BLaER1 treated with 17β-estradiol and CSF1 and Interleukin-3, amounts not matched to agents 10 nM and 100 nM (cell line): ENCODE measurements around the gene EEA1.

Experiments used
- H3K27ac ChIP-seq, 11 experiments: shearing (Covaris generic); formaldehyde crosslinking; 2 replicates each; pipeline ENCODE4 v1.8.1; 2022
- H3K27me3 ChIP-seq, 11 experiments: shearing (Covaris generic); formaldehyde crosslinking; 2 replicates each; pipeline ENCODE4 v1.8.1; 2022
- H3K36me3 ChIP-seq, 11 experiments: shearing (Covaris generic); formaldehyde crosslinking; 2 replicates each; pipeline ENCODE4 v1.8.1; 2022
- H3K4me1 ChIP-seq, 10 experiments: shearing (Covaris generic); formaldehyde crosslinking; 2 replicates each; pipeline ENCODE4 v1.8.1; 2022
- H3K4me2 ChIP-seq, 11 experiments: shearing (Covaris generic); formaldehyde crosslinking; 2 replicates each; pipeline ENCODE4 v1.8.1; 2022
- H3K4me3 ChIP-seq, 10 experiments: shearing (Covaris generic); formaldehyde crosslinking; 2 replicates each; pipeline ENCODE4 v1.8.1; 2022
- H3K9ac ChIP-seq, 11 experiments: shearing (Covaris generic); formaldehyde crosslinking; 2 replicates each; pipeline ENCODE4 v1.8.1; 2022
- H3K9me3 ChIP-seq, 11 experiments: shearing (Covaris generic); formaldehyde crosslinking; replicated peaks in 1 of 11; 2 replicates each; pipeline ENCODE4 v1.8.1; 2022
- H4K20me1 ChIP-seq, 11 experiments: shearing (Covaris generic); formaldehyde crosslinking; 2 replicates each; pipeline ENCODE4 v1.8.1; 2022
- Cebpa-rat ChIP-seq, 11 experiments: shearing (Covaris generic); IDR thresholded peaks; 2 replicates each; pipeline ENCODE4 v1.8.1; 2022

The EEA1 gene

GRCh38 chr12:92912052-92912451 is 17.0 kb downstream of the EEA1 start:
- H3K4me2 ChIP-seq, result peak overlapping the region in 3 of 11 experiments; percentile 4 to 47 (median 21); a peak in 5 of 22 replicates
- H3K9me3 ChIP-seq, result peaks cover 13 to 66% (median 55%) of the 10 kb centered on the region in 11 experiments
- no peak overlapping the region for H3K9ac ChIP-seq
- H3K27ac ChIP-seq, result no peak overlapping the region
- peaks cover 0 to 35% (median 0%) of the 10 kb centered on the region in 11 experiments; a peak in 7 of 22 replicates for H4K20me1 ChIP-seq
- H3K27me3 ChIP-seq, result no peaks in the 10 kb centered on the region
- H3K4me3 ChIP-seq, result no peak overlapping the region
- H3K4me1 ChIP-seq, result peaks cover 0 to 26% (median 2%) of the 10 kb centered on the region in 10 experiments; a peak in 7 of 20 replicates
- no peak for TF ChIP-seq Cebpa-rat (IDR thresholded peaks at IDR 0.05)
- peaks cover 17 to 54% (median 40%) of the 10 kb centered on the region in 11 experiments; a peak in 20 of 22 replicates for H3K36me3 ChIP-seq

GRCh38 chr12:92911339-92911738 is 17.8 kb downstream of the EEA1 start:
- Histone ChIP-seq H3K27me3 (no peaks in the 10 kb centered on the region), H3K4me2 (peak overlapping the region in 1 of 11 experiments; percentile 21; a peak in 1 of 22 replicates), H3K4me1 (peaks cover 0 to 26% (median 2%) of the 10 kb centered on the region in 10 experiments; a peak in 7 of 20 replicates), H4K20me1 (peaks cover 0 to 40% (median 0%) of the 10 kb centered on the region in 11 experiments; a peak in 8 of 22 replicates), H3K9me3 (peaks cover 13 to 70% (median 56%) of the 10 kb centered on the region in 11 experiments), H3K9ac (no peak overlapping the region), H3K36me3 (peaks cover 17 to 56% (median 40%) of the 10 kb centered on the region in 11 experiments; a peak in 20 of 22 replicates), H3K27ac (no peak overlapping the region), H3K4me3 (no peak overlapping the region)
- TF ChIP-seq Cebpa-rat (IDR thresholded peaks at IDR 0.05), result no peak

- Histone ChIP-seq H3K27me3 (no peaks in the 10 kb centered on the region), H3K4me2 (no peak overlapping the region)
Measured at GRCh38 chr12:92908108-92908507, 21.0 kb downstream of the EEA1 start.

GRCh38 chr12:92905811-92906554 is 23.1 kb downstream of the EEA1 start:
- no peak overlapping the region for H3K9ac ChIP-seq
- peaks cover 10 to 50% (median 37%) of the 10 kb centered on the region in 11 experiments; a peak in 21 of 22 replicates for H3K36me3 ChIP-seq
- peaks cover 0 to 41% (median 4%) of the 10 kb centered on the region in 11 experiments; a peak in 10 of 22 replicates for H4K20me1 ChIP-seq
- H3K27ac ChIP-seq, result no peak overlapping the region
- H3K27me3 ChIP-seq, result no peaks in the 10 kb centered on the region
- TF ChIP-seq Cebpa-rat (IDR thresholded peaks at IDR 0.05), result no peak
- no peak overlapping the region for H3K4me2 ChIP-seq
- H3K9me3 ChIP-seq, result peaks cover 13 to 74% (median 63%) of the 10 kb centered on the region in 11 experiments
- no peak overlapping the region for H3K4me3 ChIP-seq
- H3K4me1 ChIP-seq, result peaks cover 0 to 16% (median 0%) of the 10 kb centered on the region in 10 experiments; a peak in 5 of 20 replicates

More at GRCh38 chr12:92908108-92908507, 21.0 kb downstream of the EEA1 start:
- peaks cover 0 to 48% (median 6%) of the 10 kb centered on the region in 11 experiments; a peak in 10 of 22 replicates for H4K20me1 ChIP-seq
- peaks cover 13 to 74% (median 54%) of the 10 kb centered on the region in 11 experiments for H3K9me3 ChIP-seq
- H3K36me3 ChIP-seq, result peaks cover 12 to 50% (median 34%) of the 10 kb centered on the region in 11 experiments; a peak in 21 of 22 replicates
- H3K27ac ChIP-seq, result no peak overlapping the region
- no peak overlapping the region for H3K4me3 ChIP-seq
- no peak overlapping the region for H3K9ac ChIP-seq
- no peak for TF ChIP-seq Cebpa-rat (IDR thresholded peaks at IDR 0.05)
- peaks cover 0 to 23% (median 2%) of the 10 kb centered on the region in 10 experiments; a peak in 7 of 20 replicates for H3K4me1 ChIP-seq

- Histone ChIP-seq H3K27ac (no peak overlapping the region), H3K4me2 (no peak overlapping the region), H3K9me3 (peaks cover 13 to 67% (median 56%) of the 10 kb centered on the region in 11 experiments), H4K20me1 (peaks cover 0 to 42% (median 3%) of the 10 kb centered on the region in 11 experiments; a peak in 10 of 22 replicates), H3K4me3 (no peak overlapping the region), H3K36me3 (peaks cover 10 to 47% (median 36%) of the 10 kb centered on the region in 11 experiments; a peak in 21 of 22 replicates), H3K27me3 (no peaks in the 10 kb centered on the region), H3K9ac (no peak overlapping the region), H3K4me1 (peaks cover 0 to 22% (median 0%) of the 10 kb centered on the region in 10 experiments; a peak in 6 of 20 replicates)
- TF ChIP-seq Cebpa-rat (IDR thresholded peaks at IDR 0.05), result no peak
Measured at GRCh38 chr12:92905258-92905810, 23.8 kb downstream of the EEA1 start.

- TF ChIP-seq Cebpa-rat (IDR thresholded peaks at IDR 0.05), result no peak
- no peaks in the 10 kb centered on the region for H3K27me3 ChIP-seq
- H3K4me3 ChIP-seq, result no peak overlapping the region
- no peak overlapping the region for H3K27ac ChIP-seq
- no peak overlapping the region for H3K9ac ChIP-seq
- peaks cover 0 to 29% (median 0%) of the 10 kb centered on the region in 11 experiments; a peak in 10 of 22 replicates for H4K20me1 ChIP-seq
- peaks cover 17 to 51% (median 38%) of the 10 kb centered on the region in 11 experiments for H3K36me3 ChIP-seq
- H3K4me1 ChIP-seq, result peaks cover 0 to 44% (median 11%) of the 10 kb centered on the region in 10 experiments; a peak in 16 of 20 replicates
- H3K9me3 ChIP-seq, result peaks cover 5 to 71% (median 44%) of the 10 kb centered on the region in 11 experiments; a peak in 19 of 22 replicates
- peak overlapping the region in 3 of 11 experiments; percentile 2 to 75 (median 34); a peak in 4 of 22 replicates for H3K4me2 ChIP-seq
Measured at GRCh38 chr12:92900941-92901340, 28.2 kb downstream of the EEA1 start.

- Histone ChIP-seq H3K4me1 (peaks cover 0 to 44% (median 11%) of the 10 kb centered on the region in 10 experiments; a peak in 16 of 20 replicates), H3K27ac (peak overlapping the region in 4 of 11 experiments; percentile 22 to 55 (median 24); a peak in 9 of 22 replicates)
Measured at GRCh38 chr12:92899386-92900001, 29.6 kb downstream of the EEA1 start.

GRCh38 chr12:92898755-92899154 is 30.3 kb downstream of the EEA1 start:
- TF ChIP-seq Cebpa-rat (IDR thresholded peaks at IDR 0.05), result no peak
- H3K4me3 ChIP-seq, result no peak overlapping the region
- peaks cover 0 to 23% (median 0%) of the 10 kb centered on the region in 11 experiments; a peak in 6 of 22 replicates for H4K20me1 ChIP-seq
- peaks cover 22 to 45% (median 37%) of the 10 kb centered on the region in 11 experiments for H3K36me3 ChIP-seq
- H3K4me1 ChIP-seq, result peaks cover 0 to 44% (median 11%) of the 10 kb centered on the region in 10 experiments; a peak in 16 of 20 replicates
- H3K4me2 ChIP-seq, result peak overlapping the region in 2 of 11 experiments; percentile 71 to 75; a peak in 3 of 22 replicates
- H3K27ac ChIP-seq, result peak overlapping the region in 1 of 11 experiments; percentile 55; a peak in 1 of 22 replicates
- H3K27me3 ChIP-seq, result no peaks in the 10 kb centered on the region
- H3K9ac ChIP-seq, result no peak overlapping the region
- H3K9me3 ChIP-seq, result peaks cover 0 to 56% (median 33%) of the 10 kb centered on the region in 11 experiments; a peak in 19 of 22 replicates

More at GRCh38 chr12:92899386-92900001, 29.6 kb downstream of the EEA1 start:
- Histone ChIP-seq H4K20me1 (peaks cover 0 to 20% (median 0%) of the 10 kb centered on the region in 11 experiments; a peak in 6 of 22 replicates), H3K4me2 (peak overlapping the region in 8 of 11 experiments; percentile 11 to 75 (median 58); a peak in 15 of 22 replicates), H3K4me3 (peak overlapping the region in 1 of 10 experiments; percentile 13; a peak in 1 of 20 replicates), H3K9ac (peak overlapping the region in 1 of 11 experiments; percentile 47; a peak in 1 of 22 replicates), H3K9me3 (peaks cover 0 to 64% (median 38%) of the 10 kb centered on the region in 11 experiments; a peak in 19 of 22 replicates), H3K27me3 (no peaks in the 10 kb centered on the region), H3K36me3 (peaks cover 23 to 46% (median 38%) of the 10 kb centered on the region in 11 experiments)
- TF ChIP-seq Cebpa-rat (IDR thresholded peaks at IDR 0.05), result no peak
